DMS53 treated with DMSO at 0.1 percent for 48 hours (cell line): ENCODE data around the gene SERPINE1.
A peak's percentile ranks its signal among the peaks of the same experiment; 100 is the strongest.

Experiments
- DNase-seq: peaks from one replicate; lab custom pipeline; 2025; ENCODE audit not compliant: unreplicated experiment; lab: John Stamatoyannopoulos, UW

SERPINE1 gene

GRCh38 chr7:101151908-101152651 lies 25.2 kb downstream of the SERPINE1 start:
- DNase-seq = no peak

- peak; percentile 98 for DNase-seq
Measured at GRCh38 chr7:101153969-101154692, 27.2 kb downstream of the SERPINE1 start, which contains the start of gene AP1S1. TSS of gene AP1S1 (plus strand) at chr7:101154476. CDS start at chr7:101154515, 39 bp downstream.

- DNase-seq = no peak
Measured at GRCh38 chr7:101154693-101155102, 27.8 kb downstream of the SERPINE1 start.

- DNase-seq = no peak
Measured at GRCh38 chr7:101155303-101155702, 28.4 kb downstream of the SERPINE1 start.

- DNase-seq = no peak
Measured at GRCh38 chr7:101156277-101156676, 29.4 kb downstream of the SERPINE1 start.

GRCh38 chr7:101156866-101157589 lies 30.1 kb downstream of the SERPINE1 start:
- DNase-seq = no peak

GRCh38 chr7:101159696-101160674 lies 33.1 kb downstream of the SERPINE1 start:
- DNase-seq = no peak

GRCh38 chr7:101160910-101161309 lies 34.0 kb downstream of the SERPINE1 start:
- no peak for DNase-seq

- DNase-seq = no peak
Measured at GRCh38 chr7:101161692-101162471, 35.0 kb downstream of the SERPINE1 start.

GRCh38 chr7:101162551-101163278 lies 35.8 kb downstream of the SERPINE1 start:
- DNase-seq = peak; percentile 74

GRCh38 chr7:101163279-101164070 lies 36.6 kb downstream of the SERPINE1 start:
- DNase-seq = peak; percentile 69

GRCh38 chr7:101164071-101164840 lies 37.4 kb downstream of the SERPINE1 start:
- DNase-seq = peak; percentile 54

- DNase-seq = peak; percentile 96
Measured at GRCh38 chr7:101165075-101165957, 38.4 kb downstream of the SERPINE1 start, which contains the start of gene VGF. TSS of gene VGF (minus strand) at chr7:101165569. CDS start at chr7:101164843, 726 bp downstream.

- no peak for DNase-seq
Measured at GRCh38 chr7:101165958-101166647, 39.2 kb downstream of the SERPINE1 start.

GRCh38 chr7:101166648-101166908 lies 39.7 kb downstream of the SERPINE1 start:
- DNase-seq = no peak
